MCF 10A (cell line): ENCODE data around the gene BRMS1. TPM values are rescaled to one million over a fixed set of nuclear protein-coding genes. Genes with fewer than 3 reads are reported as not detected.

Experiments used
- Bru-seq: library from RNA; stranded (reverse); fragments of 400-500 nt; gene quantifications from one replicate; lab custom pipeline; 2021; lab: Mats Ljungman, UMichigan
- BruChase-seq, 2 experiments: library from RNA; stranded (reverse); fragments of 400-500 nt; gene quantifications; one replicate each; lab custom pipeline; 2021; lab: Mats Ljungman, UMichigan
- BruUV-seq: library from RNA; stranded (reverse); fragments of 400-500 nt; replicated peaks from 2 replicates; lab custom pipeline; 2021; lab: Mats Ljungman, UMichigan
- CTCF ChIA-PET: fragments of 300-600 bp; sonication (Branson Sonifier 250); formaldehyde crosslinking; extraction: SDS; loops from one replicate; lab custom pipeline; 2021; ENCODE audit warnings: antibody characterized with exemption, inconsistent platforms; lab: Yijun Ruan, JAX
- POLR2A ChIA-PET: fragments of 300-600, 350-650 bp; sonication (Branson Sonifier 250); formaldehyde crosslinking; extraction: SDS; loops from one replicate; lab custom pipeline; 2020; ENCODE audit warnings: antibody characterized with exemption, inconsistent platforms; lab: Yijun Ruan, JAX
- DNase-seq: peaks from one replicate; pipeline ENCODE4 v3.0.0-alpha.2; 2018; ENCODE audit not compliant: unreplicated experiment
- H3K27ac Mint-ChIP-seq: one replicate; pipeline ENCODE4 v1.8.0; 2022; ENCODE audit warnings: mild to moderate bottlenecking, low read depth, mixed read lengths; ENCODE audit not compliant: unreplicated experiment
- H3K27me3 Mint-ChIP-seq: one replicate; pipeline ENCODE4 v1.8.0; 2022; ENCODE audit warnings: mixed read lengths; ENCODE audit not compliant: insufficient read depth, unreplicated experiment
- H3K36me3 Mint-ChIP-seq: one replicate; pipeline ENCODE4 v1.8.0; 2022; ENCODE audit warnings: mild to moderate bottlenecking, moderate library complexity, mixed read lengths; ENCODE audit not compliant: insufficient read depth, unreplicated experiment
- H3K4me1 Mint-ChIP-seq: one replicate; pipeline ENCODE4 v1.8.0; 2022; ENCODE audit warnings: mixed read lengths; ENCODE audit not compliant: insufficient read depth, unreplicated experiment
- H3K4me3 Mint-ChIP-seq: one replicate; pipeline ENCODE4 v1.8.0; 2022; ENCODE audit warnings: mild to moderate bottlenecking, moderate library complexity, mixed read lengths; ENCODE audit not compliant: unreplicated experiment
- H3K9me3 Mint-ChIP-seq: one replicate; pipeline ENCODE4 v1.8.0; 2022; ENCODE audit warnings: mixed read lengths; ENCODE audit not compliant: unreplicated experiment
- intact Hi-C: fragments of 100-400 bp; cut with micrococcal nuclease; formaldehyde crosslinking; loops from 2 replicates; pipeline ENCODE4 v1.14.1; 2022
- long read RNA-seq: library from polyadenylated mRNA; stranded (forward); transcript quantifications from one replicate; pipeline ENCODE4 v2.0.0, GENCODE V29; 2022
- total RNA-seq: library from RNA; stranded (reverse); gene quantifications from 2 replicates; pipeline ENCODE4 v1.2.3, GENCODE V29; 2022
- TF ChIP-seq, protein P1 (sequence below): fragments of 200-600 bp; IDR thresholded peaks from one replicate; pipeline ENCODE4 v1.8.0; 2022; ENCODE audit warnings: antibody characterized with exemption, mild to moderate bottlenecking; ENCODE audit not compliant: unreplicated experiment

Gene BRMS1, protein sequence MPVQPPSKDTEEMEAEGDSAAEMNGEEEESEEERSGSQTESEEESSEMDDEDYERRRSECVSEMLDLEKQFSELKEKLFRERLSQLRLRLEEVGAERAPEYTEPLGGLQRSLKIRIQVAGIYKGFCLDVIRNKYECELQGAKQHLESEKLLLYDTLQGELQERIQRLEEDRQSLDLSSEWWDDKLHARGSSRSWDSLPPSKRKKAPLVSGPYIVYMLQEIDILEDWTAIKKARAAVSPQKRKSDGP
- 53.2 and 55.4 TPM in 2 replicates for total RNA-seq
- Bru-seq, nascent RNA: percentile 61 among the genes with signal in this experiment
- BruChase-seq, experiment 1, labeled RNA remaining after a 6-hour chase: percentile 69 among the genes with signal in this experiment
- BruChase-seq, experiment 2, labeled RNA remaining after a 2-hour chase: percentile 59 among the genes with signal in this experiment
- long read RNA-seq, transcript BRMS1-201 (10 exons, 1,445 nt): major isoform, 117 of 137 reads
- long read RNA-seq, partial matches to known transcripts: 5 of 137 reads
- long read RNA-seq, other reads (novel, unspliced or antisense): 13 of 137 reads

DNA sequence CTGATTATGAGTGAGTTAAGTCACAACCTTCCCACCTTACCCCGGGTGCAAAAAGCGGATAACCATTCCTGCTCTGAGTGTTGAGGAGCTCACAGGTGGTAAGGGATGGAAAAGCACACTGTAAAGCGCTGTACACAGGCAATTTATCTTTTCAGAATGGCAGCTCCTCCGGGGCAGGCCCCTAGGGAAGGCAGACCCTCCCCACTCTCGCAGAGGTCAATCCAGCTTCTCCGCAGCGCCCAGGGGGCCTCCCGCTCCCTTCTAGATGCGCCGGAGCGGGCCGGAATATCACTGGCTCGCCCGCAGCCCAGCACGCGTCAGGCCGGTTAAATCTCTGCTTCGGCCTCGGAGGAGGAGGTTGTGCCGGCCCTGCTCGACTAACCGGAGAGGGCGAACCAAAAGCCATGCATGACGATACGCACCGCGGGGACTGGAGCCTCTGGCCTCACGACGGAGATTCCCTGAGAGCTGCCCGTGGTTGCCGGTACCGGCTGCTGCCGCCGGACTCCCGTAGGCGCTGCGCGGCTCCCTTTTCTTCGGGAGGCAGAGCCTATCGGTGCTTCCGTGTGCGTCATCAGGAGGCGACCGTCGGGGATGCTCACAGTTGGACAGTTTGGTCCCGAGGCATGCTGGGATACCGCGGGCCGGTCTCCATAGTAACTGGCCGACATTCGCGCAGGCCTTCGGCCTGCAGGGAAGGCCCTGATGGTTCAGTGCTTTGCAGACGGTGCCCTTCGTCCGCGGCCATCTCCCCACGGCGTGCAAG lies at the start of gene BRMS1:
Gene BRMS1 (minus strand): TSS at position 555 of the 766 bp plus-strand sequence. CDS start 2,870 bp downstream, outside the sequence.
- peaks cover 23% of the 10 kb centered on the region for H3K4me1 Mint-ChIP-seq
- peak; percentile 97 for DNase-seq
- TF ChIP-seq, protein P1, sequence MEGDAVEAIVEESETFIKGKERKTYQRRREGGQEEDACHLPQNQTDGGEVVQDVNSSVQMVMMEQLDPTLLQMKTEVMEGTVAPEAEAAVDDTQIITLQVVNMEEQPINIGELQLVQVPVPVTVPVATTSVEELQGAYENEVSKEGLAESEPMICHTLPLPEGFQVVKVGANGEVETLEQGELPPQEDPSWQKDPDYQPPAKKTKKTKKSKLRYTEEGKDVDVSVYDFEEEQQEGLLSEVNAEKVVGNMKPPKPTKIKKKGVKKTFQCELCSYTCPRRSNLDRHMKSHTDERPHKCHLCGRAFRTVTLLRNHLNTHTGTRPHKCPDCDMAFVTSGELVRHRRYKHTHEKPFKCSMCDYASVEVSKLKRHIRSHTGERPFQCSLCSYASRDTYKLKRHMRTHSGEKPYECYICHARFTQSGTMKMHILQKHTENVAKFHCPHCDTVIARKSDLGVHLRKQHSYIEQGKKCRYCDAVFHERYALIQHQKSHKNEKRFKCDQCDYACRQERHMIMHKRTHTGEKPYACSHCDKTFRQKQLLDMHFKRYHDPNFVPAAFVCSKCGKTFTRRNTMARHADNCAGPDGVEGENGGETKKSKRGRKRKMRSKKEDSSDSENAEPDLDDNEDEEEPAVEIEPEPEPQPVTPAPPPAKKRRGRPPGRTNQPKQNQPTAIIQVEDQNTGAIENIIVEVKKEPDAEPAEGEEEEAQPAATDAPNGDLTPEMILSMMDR: no peak
- TSS peak; percentile 73 for BruUV-seq
- CTCF ChIA-PET: interaction anchor here (0.7 to 3.6 kb wide), 13 partner anchors 9 to 145 kb away, joined by 3 to 19 read pairs (median 4); partner anchors contain the start of gene RIN1
- H3K27me3 Mint-ChIP-seq: no peaks in the 10 kb centered on the region
- intact Hi-C loops: no loop called here
- POLR2A ChIA-PET: interaction anchor here (0.7 to 5.6 kb wide), 26 partner anchors 9 to 1220 kb away, joined by 3 to 73 read pairs (median 5); partner anchors contain the start of genes BANF1, DPP3, EIF1AD and RAB1B
- peak within 1 kb of the TSS; percentile 93 for H3K4me3 Mint-ChIP-seq
- peaks cover 41% of the 10 kb centered on the region for H3K36me3 Mint-ChIP-seq
- no peaks in the 10 kb centered on the region for H3K9me3 Mint-ChIP-seq
- peak within 1 kb of the TSS; percentile 93 for H3K27ac Mint-ChIP-seq

DNA sequence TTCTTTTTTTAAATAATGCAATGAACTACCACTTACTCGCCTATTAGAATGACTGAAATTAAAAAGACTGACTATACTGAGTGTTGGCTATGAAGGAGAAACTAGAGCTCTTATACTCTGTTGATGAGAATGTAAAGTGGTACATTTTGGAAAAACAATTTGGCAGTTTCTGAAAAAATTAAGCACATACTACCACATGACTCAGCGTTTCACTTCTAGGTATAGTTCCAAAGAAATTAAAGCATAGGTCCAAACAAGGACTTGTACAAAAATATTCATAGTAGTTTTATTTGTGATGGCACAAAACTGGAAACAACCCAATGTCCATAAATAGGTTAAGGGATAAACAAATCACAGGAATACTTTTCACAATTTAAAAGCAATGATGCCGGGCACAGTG lies 49.0 kb upstream of the BRMS1 start:
- Mint-ChIP-seq H3K9me3 (no peaks in the 10 kb centered on the region), H3K4me1 (no peaks in the 10 kb centered on the region), H3K36me3 (no peaks in the 10 kb centered on the region), H3K4me3 (no peak overlapping the region), H3K27me3 (peaks cover 24% of the 10 kb centered on the region), H3K27ac (no peak overlapping the region)
- ChIA-PET POLR2A (no interaction called here), CTCF (interaction anchor here (1.1 kb wide), 1 partner anchor 14 kb away, joined by 3 read pairs; no protein-coding TSS in a partner anchor)
- no TSS peak for BruUV-seq
- intact Hi-C loops: no loop called here
- TF ChIP-seq, protein P1: no peak
- no peak for DNase-seq

DNA sequence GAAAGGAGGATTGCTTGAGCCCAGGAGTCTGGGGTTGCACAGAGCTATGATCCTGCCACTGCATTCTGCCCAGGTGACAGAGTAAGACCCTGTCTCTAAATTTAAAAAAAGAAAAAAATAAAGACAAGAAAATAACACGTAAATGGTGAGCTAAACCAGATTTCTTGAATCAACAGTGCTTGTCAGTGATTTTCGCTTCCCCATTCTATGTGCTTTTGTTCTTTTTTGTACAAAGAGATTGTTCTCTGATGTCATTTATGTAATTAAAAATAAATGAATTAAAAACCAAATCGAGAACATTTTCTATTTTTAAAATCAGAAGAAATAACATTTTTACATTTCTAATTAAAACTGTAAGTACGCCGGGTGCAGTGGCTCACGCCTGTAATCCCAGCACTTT lies 46.4 kb upstream of the BRMS1 start:
- peaks cover 2% of the 10 kb centered on the region for H3K4me1 Mint-ChIP-seq
- ChIA-PET CTCF (interaction anchor here (1.4 to 2.9 kb wide), 3 partner anchors 13 to 47 kb away, joined by 4 to 18 read pairs (median 4); partner anchors contain the start of gene BRMS1), POLR2A (interaction anchor here (0.6 kb wide), 1 partner anchor 167 kb away, joined by 3 read pairs; no protein-coding TSS in a partner anchor)
- H3K4me3 Mint-ChIP-seq: no peak overlapping the region
- no peak for DNase-seq
- no TSS peak for BruUV-seq
- peaks cover 24% of the 10 kb centered on the region for H3K27me3 Mint-ChIP-seq
- TF ChIP-seq, protein P1: no peak
- H3K36me3 Mint-ChIP-seq: no peaks in the 10 kb centered on the region
- H3K27ac Mint-ChIP-seq: no peak overlapping the region
- intact Hi-C loops: no loop called here
- no peaks in the 10 kb centered on the region for H3K9me3 Mint-ChIP-seq
